H54 (cell line): ENCODE data around the gene TCEA2.

ENCODE experiments used
- DNase-seq: peaks from one replicate; pipeline ENCODE4 v3.0.0; 2011; ENCODE audit warnings: low spot score, mixed read lengths; ENCODE audit not compliant: insufficient read length
- FAIRE-seq: peaks from 3 replicates; lab custom pipeline; 2011; peaks lifted over from hg19 to GRCh38; lab: Jason Lieb, UNC
- POLR2A ChIP-seq: IDR thresholded peaks from 2 replicates; pipeline ENCODE4 v1.6.1; 2011; ENCODE audit warnings: low read depth, mild to moderate bottlenecking, low read length

TCEA2 gene

DNA sequence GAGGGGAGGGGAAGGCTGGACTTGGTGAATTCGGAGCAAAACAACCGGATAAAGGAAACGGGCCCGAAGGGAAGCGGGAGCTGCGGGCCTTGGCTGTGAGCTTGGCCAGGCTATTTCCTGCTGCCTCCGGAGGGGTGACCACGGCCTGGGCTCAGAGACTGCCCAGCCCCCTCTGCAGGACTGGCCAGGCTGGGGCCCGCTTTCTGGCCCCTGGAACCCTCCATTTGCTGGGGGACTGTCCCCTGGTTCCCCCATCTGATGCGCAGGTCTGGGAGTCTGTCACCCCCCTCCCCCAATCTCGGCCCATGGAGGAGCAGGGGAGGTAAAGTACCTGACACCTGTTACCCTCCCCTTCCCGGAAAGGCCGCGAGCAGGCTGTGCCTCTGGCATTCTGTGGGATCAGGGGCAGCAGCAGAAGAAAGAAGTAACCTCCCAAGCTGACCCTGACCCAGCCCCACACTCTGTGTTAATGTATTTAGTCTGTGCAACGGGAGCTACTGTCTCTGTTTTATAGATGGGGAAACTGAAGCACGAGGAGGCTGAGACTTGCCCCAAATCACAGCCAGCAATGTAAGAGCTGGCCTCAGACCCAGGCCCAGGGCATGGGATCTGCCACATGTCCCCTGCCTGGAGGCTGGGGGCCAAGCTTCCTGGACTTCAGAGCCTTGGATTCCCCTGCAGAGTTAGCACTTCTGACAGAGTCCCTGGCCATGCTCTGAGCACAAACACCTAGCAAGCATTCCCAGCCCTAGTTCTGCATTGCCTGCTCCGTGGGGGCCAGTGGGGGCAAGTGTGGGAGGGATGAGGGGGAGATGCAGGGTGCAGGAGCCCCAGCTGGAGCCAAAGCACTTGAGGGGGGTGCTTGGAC lies 23.5 kb upstream of the TCEA2 start:
- no peak for FAIRE-seq
- no peak for DNase-seq
- no peak for TF ChIP-seq POLR2A

DNA sequence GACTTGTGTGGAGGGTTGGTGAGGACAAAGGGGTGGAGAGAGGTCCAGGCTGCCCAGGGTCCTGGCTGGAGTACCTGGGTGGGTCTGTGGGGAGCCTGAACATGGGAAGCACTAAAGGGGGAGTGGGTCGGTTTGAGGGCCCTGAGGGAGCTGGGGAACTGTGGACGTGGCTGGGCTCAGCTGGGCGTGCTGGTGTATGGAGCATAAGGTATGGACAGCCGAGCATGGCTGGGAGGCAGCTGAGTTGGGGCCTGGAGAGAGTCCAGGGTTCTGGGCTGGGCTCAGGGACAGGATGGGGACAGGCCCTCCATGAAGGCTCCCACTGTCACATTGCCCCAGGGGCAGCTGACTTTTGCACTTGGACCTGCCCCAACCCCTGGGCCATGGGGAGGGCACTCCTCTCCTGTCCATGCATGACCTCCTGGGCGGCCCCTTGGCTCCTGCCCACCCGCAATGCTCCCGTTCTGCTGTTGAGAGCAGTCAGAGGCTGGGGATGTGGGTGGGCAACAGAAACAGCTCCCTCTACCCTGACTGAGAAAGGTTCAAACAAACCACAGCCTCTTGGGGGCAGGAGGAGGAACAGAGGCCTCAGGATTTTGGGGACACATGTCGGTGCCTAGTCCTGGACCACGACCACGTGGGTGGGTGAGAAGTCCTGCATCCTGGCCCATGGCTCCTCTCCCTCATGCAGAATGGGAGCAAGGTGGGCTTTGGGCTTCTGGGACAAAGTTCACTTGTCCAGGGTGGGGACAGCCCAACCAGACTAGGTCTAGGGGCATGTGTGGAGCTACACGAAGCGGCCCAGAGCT lies 22.6 kb upstream of the TCEA2 start:
- DNase-seq (no peak), FAIRE-seq (no peak)
- no peak for TF ChIP-seq POLR2A

DNA sequence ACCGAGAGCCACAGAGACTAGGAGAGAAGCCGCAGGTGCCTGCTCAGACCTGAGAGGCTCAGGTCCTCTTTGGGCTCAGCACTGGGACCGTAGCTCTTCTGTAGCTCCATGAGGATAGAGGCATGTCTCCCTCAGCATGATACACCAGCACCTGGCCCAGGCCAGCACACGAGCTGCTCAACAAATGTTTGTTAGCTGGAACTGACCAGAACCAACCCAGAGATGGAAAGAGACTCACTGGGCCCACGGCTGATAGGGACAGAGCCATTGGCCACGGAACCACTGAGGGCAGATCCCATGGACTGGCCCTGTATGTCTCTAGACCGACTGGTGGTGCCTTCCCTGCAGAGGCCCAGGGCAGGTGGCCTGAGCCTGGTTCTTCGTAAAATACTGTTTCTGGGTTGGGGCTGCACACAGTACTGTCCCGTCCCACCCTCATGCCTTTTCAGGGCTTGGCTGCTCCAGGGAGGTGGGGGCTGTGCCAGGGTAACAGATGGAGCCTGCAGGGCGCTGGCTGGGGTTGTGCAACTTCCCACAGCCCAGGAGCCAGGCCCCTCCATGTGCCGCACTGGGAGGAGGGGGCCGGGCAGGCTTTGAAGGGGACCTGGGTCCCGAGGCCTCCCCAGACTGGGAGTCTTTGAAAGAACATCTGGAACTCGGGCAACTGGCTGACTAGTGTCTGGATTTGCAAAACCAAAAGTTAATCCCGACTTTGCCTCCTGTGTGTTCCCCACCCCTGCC lies 21.8 kb upstream of the TCEA2 start:
- FAIRE-seq (no peak), DNase-seq (no peak)
- no peak for TF ChIP-seq POLR2A

DNA sequence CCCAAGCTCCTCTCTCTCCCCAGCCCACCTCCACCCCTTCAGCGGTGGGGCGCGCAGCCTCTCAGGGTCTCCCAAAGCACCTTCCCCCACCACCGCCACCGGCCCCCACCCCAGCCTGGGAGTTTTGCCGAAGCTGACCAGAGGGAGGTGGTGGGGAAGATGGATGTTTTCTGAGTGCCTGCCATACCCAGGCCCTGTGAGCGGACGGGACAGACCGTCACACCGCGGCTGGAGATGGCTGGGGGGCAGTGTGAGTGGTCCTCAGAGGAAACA lies 21.3 kb upstream of the TCEA2 start:
- no peak for FAIRE-seq
- DNase-seq: no peak
- no peak for TF ChIP-seq POLR2A

DNA sequence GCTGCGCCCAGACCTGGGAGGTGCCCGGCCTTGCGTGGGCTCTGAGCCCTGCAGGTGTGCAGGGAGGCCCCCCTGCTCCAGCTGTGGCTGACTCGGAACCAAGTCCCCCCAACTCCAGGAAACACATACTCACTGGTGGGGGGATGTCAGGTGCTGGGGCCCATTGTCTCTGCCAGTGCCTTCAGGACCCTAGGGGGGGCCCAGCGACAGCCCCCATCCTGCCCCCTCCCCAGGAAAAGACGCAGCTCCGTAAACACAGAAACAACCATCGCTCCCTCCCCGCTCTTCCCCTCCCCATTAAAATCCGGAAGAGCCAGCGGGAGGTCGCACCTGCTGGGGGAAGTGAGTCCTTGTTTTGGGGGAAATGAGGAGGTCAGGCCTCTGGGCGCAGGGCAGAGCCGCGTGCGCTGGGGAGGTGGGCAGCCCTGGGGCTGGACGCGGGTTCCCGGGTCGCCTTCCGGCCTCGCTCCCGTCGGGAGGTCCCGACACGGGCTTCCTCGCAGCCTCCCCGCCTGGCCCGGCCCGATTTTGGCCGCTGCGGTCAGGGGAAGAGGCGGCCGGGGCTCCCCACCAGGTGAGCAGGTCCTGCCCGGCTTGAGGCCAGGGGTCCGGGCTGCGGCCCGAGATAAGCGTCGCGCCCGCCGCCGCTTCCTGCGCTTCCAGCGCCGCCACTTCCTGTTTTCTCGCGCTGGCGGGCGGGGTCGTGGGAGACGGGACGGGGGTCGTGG lies 20.8 kb upstream of the TCEA2 start:
- FAIRE-seq (no peak), DNase-seq (no peak)

DNA sequence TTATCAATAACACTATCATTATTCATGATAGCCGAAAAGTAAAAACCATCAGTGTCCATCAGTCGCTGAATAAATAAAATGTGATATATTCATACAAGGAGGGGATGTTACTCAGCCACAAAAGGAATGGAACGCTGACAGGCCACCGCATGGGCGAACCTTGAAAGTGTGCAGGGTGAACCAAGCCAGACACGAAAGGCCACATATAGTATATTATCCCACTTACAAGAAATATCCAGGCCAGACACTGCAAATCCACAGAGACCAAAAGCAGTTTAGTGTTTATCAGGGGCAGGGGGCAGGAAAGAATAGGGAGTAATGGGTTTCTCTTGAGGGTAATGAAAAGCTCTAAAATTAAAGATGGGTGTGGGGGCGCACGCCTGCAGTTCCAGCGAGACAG lies 19.2 kb upstream of the TCEA2 start:
- no peak for FAIRE-seq
- TF ChIP-seq POLR2A: no peak
- no peak for DNase-seq

More for the DNA sequence above, 20.8 kb upstream of the TCEA2 start:
- no peak for TF ChIP-seq POLR2A

DNA sequence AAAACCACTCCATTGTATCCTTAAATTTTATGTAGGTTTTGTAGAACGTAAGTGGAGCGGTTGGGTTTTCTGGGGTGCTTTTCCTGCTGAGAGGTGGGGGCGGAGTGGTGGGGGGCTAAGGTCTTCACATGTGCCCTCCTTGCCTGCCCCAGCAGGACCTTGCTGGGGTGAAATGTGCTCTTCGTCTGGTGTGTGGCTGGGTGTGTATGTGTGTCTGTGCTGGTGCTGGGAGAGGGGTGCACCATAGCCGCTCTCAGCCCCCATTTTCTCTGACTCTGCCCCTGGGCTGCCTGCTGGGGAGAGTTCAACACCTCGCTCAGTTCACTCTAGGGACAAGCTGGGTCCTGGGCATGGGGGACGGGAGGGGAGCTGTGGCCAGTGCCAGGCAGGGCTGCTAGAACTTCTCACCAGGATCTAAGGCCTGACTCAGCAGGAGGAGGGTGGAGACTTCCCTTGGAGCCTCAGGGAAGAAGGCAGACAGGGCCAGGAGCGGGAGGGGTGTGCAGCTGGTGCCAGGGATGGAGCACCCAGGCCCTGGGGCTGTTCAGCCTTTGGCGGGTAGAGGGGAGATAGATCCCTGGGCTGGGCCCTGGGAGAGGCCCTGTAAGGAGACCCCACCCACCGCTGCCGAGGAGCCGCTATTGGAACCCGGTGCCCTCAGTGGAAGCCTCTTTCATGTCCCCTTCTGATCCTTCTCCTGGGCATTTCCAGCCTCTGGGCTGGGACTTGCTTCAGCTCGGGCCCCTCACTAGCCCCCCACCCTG lies 18.3 kb upstream of the TCEA2 start:
- no peak for TF ChIP-seq POLR2A
- DNase-seq (peak; percentile 96), FAIRE-seq (no peak)

DNA sequence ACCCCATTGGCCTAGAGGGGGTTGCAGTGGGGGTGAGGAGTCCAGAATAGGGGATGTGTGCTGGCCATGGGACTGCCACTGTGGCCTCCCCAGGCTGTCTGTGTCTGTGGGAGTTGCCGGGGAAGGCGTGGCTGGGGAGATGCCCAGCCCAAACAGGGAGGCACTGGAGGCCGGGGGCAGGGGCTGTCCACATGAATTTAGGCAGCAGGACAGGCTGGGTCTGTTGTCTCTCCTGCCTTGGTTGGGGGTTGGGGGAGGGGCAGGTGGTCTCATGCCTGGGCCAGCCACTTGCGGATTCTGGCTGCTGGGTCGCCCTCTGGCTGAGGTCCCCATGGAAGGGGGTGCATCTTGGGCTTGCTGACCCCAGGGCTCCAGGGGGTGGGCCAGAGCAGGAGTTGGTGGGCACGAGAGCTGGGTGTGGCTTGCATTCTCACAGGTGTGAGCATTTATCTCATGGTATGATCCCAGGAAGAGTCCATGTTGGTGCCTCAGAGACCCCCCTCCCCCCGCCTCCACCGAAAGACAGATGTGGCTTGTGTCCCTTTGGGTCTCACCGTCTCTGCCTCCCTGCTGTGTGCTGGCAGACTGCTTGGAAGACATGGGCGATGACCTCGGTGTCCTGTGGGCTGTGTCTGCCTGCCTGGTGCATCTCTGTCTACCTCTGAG lies 17.5 kb upstream of the TCEA2 start:
- FAIRE-seq: no peak
- TF ChIP-seq POLR2A: no peak
- DNase-seq: no peak

DNA sequence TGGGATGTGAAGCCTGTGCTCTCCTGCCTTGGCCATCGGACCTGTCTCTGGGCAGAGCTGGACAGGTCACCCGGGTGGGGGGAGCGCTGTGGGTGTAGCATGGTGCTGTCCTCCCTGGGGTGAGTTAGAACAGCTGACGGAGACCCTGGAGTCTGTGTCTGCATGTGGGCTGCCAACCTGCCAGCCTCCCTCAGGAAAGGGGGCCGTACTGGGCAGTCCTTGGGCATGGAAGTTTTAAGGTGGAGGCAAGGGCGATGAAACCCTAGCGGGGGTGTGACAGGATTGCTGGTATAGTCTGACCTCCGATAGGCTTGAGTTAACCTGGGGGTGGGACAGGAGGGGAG lies 16.0 kb upstream of the TCEA2 start:
- DNase-seq (no peak), FAIRE-seq (no peak)
- TF ChIP-seq POLR2A: no peak

DNA sequence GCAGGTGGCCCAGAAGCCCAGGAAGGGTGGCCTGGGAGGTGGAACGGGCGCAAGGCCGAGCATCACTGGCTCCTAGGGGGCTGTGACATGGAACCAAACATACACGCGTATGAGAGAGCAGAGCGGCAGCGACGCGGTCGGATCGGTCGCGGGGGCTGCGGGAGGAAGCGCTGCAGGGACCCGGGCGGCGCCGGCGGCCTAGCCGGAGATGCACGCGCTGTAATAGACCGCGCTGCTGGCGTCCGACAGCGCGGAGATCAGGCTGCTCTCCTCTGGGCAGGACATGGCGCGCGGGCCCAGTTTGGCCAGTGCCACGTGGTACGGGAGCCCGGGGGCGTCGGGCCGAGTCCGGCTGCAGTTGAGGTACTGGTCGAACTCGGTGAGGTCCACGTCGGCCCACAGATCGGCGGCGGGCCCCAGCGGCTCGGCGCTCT lies 15.0 kb upstream of the TCEA2 start:
- FAIRE-seq (no peak), DNase-seq (no peak)
- no peak for TF ChIP-seq POLR2A

DNA sequence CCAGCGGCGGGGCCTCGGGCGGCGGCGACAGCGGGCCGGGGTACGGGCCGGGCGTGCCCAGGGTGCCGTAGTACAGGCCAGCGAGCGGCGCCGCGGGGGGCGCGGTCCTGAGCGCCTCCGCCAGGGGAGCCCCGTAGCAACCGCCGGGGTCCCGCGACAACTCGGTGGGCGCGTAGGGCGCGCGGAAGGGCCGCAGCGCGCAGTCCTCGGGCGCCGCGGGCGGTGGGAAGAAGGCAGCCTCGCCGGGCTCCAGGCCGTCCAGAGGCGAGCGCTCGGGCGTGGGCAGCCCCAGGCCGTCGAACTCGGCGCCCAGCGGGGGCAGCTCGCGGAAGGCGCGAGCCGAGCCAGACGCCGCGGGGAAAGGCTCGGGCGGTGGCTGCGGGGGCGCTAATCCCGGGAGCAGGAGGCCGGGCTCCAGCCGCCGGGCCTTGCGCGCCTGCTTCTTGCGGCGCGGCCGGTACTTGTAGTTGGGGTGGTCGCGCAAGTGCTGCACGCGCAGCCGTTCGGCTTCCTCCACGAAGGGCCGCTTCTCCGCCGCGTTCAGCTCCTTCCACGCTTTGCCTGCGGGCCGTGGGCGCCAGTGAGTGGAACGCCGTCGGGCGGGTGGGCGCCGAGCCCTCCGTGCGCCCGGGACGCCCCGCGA lies 14.5 kb upstream of the TCEA2 start:
- DNase-seq: no peak
- FAIRE-seq: no peak
- TF ChIP-seq POLR2A: no peak

DNA sequence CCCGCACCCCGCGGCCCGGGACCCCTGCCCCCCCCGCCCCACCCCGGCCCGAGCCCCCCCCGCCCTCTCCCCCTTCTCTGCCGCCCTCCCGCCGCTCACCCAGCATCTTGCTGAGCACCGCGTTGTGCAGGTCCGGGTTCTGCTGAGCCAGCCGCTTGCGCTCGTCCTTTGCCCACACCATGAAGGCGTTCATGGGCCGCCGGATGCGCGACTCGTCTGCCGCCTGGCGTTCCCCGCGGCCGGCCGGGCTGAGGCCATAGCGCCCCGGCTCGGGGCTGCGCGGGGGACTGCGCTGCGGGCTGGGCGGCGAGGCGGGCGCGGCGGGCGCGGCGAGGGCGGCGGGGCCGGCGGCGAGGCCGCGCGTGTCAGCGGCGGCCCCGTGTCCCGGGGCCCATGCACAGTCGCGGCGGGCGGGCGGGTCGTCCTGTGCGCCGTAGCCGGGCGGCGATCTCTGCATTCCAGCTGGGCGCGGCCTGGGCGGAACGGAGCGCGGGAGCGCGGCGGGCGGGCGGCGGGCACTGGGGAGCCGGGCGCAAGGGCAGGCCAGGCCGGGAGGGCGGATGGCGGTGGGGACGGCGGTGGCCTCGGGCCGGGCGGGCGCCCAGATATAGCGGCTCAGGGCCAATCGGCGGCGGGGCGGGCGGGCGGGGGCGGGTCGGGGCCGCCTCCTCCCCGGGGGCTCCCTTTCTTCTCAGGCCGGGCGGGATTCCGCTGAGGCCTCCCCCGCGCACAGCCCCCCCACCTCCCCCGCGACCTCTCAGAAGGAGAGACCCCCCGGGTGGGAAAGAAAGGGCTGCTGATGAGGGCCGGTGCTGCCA lies 13.7 kb upstream of the TCEA2 start, which contains the start of gene SOX18:
SOX18 (minus strand) TSS at position 580 of the 818 bp plus-strand sequence; CDS start at position 457, 123 bp downstream.
- FAIRE-seq (no peak), DNase-seq (no peak)
- peak; percentile 39 for TF ChIP-seq POLR2A
